Measurements from ENCODE around the gene SLCO2A1. TPM values are rescaled to one million over a fixed set of nuclear protein-coding genes. Genes with fewer than 3 reads are reported as not detected.

Gene SLCO2A1
- polyA plus RNA-seq, 10 donors = 0.88 to 6.6 (median 1.2) TPM

- no peak for DNase-seq
Observed at GRCh38 chr3:134061401-134061800, 31.7 kb upstream of the SLCO2A1 start.

- no peak for DNase-seq
Observed at GRCh38 chr3:134060561-134061385, 31.0 kb upstream of the SLCO2A1 start.

- DNase-seq = no peak
Observed at GRCh38 chr3:134059671-134060560, 30.2 kb upstream of the SLCO2A1 start.

GRCh38 chr3:134059035-134059601 is 29.4 kb upstream of the SLCO2A1 start:
- DNase-seq = no peak

GRCh38 chr3:134057654-134058110 is 28.0 kb upstream of the SLCO2A1 start:
- DNase-seq = no peak

GRCh38 chr3:134057006-134057653 is 27.4 kb upstream of the SLCO2A1 start:
- no peak for DNase-seq

- no peak for DNase-seq
Observed at GRCh38 chr3:134056464-134056891, 26.8 kb upstream of the SLCO2A1 start.

- DNase-seq = no peak
Observed at GRCh38 chr3:134055661-134056060, 25.9 kb upstream of the SLCO2A1 start.

- no peak for DNase-seq
Observed at GRCh38 chr3:134054881-134055280, 25.2 kb upstream of the SLCO2A1 start.

- peak in 2 of 3 donors; percentile 22 to 48 for DNase-seq
Observed at GRCh38 chr3:134054231-134054630, 24.5 kb upstream of the SLCO2A1 start.

- DNase-seq = no peak
Observed at GRCh38 chr3:134052370-134052769, 22.6 kb upstream of the SLCO2A1 start.

GRCh38 chr3:134049676-134050075 is 20.0 kb upstream of the SLCO2A1 start:
- DNase-seq = no peak

GRCh38 chr3:134048278-134048996 is 18.7 kb upstream of the SLCO2A1 start:
- no peak for DNase-seq

- DNase-seq = no peak
Observed at GRCh38 chr3:134044459-134044858, 14.7 kb upstream of the SLCO2A1 start.

GRCh38 chr3:134040066-134040465 is 10.3 kb upstream of the SLCO2A1 start:
- DNase-seq = no peak

- no peak for DNase-seq
Observed at GRCh38 chr3:134039161-134039862, 9.6 kb upstream of the SLCO2A1 start.

GRCh38 chr3:134038716-134039115 is 9.0 kb upstream of the SLCO2A1 start:
- DNase-seq = no peak

GRCh38 chr3:134038071-134038491 is 8.4 kb upstream of the SLCO2A1 start:
- no peak for DNase-seq

GRCh38 chr3:134037168-134037567 is 7.4 kb upstream of the SLCO2A1 start:
- DNase-seq = no peak

- DNase-seq = no peak
Observed at GRCh38 chr3:134036291-134036690, 6.6 kb upstream of the SLCO2A1 start.

All from muscle of back (tissue), 11 donors.